ENCODE results near the gene KCNQ1.

Gene KCNQ1

DNA sequence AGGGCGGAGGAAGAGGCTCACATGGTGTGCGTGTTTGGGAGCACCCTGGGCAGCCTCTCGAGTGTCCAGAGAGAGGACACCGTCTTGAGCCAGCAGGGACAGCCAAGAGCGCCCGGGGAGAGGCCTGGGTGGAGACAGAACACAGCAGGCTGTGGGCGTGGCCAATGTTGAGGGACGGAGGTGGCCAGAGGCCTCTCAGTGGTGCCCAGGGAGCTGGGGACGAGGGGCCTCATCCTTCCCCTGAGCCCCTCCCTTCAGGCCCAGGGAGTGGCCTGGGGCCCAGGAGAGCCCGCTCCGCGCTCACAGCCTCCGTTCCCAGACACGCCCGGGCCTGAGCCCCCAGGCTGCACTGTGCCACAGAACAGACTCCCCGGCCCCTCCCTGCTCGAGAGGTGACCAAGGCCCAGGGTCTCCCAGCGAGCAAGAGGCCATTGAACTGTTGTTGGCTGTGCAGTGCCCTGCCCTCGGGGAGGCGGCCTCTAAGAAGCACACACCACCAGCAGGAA, 392.3 kb downstream of the KCNQ1 start:
- Histone ChIP-seq H3K9me3 (ENCODE audit: low read length) (no peaks in the 10 kb centered on the region), H3K36me3 (ENCODE audit: insufficient read depth, low read length) (no peaks in the 10 kb centered on the region), H3K4me1 (ENCODE audit: insufficient read depth, low read length) (peaks cover 18% of the 10 kb centered on the region), H3K4me3 (ENCODE audit: low read length) (no peak overlapping the region), H2AFZ (ENCODE audit: low read depth, low read length) (no peak overlapping the region), H3K27me3 (ENCODE audit: insufficient read depth, low read length) (peaks cover 8% of the 10 kb centered on the region)

DNA sequence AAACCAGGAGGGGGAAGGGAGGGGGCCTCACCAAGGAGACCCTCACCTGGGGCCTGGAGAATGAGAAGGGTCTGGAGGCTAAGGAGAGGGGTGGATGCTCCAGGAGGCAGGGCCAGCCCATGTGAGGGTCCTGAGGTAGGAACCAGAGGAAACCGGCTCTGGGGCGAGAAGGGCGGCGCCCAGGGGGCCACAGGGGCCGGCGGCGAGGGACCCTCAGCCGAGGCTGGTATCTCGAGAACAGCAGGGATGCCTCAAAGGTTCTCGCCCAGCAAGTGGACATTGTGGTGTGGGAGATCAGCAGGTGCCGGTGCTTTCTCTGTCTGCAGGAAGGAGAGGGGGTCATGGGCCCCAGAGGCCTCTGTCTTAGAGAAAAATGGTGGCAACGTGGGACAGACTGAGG, 392.8 kb downstream of the KCNQ1 start:
- Histone ChIP-seq H3K4me3 (ENCODE audit: low read length) (no peak overlapping the region), H3K36me3 (ENCODE audit: insufficient read depth, low read length) (no peaks in the 10 kb centered on the region), H3K4me1 (ENCODE audit: insufficient read depth, low read length) (peaks cover 18% of the 10 kb centered on the region), H3K9me3 (ENCODE audit: low read length) (peaks cover 1% of the 10 kb centered on the region), H2AFZ (ENCODE audit: low read depth, low read length) (no peak overlapping the region), H3K27me3 (ENCODE audit: insufficient read depth, low read length) (peaks cover 8% of the 10 kb centered on the region)

DNA sequence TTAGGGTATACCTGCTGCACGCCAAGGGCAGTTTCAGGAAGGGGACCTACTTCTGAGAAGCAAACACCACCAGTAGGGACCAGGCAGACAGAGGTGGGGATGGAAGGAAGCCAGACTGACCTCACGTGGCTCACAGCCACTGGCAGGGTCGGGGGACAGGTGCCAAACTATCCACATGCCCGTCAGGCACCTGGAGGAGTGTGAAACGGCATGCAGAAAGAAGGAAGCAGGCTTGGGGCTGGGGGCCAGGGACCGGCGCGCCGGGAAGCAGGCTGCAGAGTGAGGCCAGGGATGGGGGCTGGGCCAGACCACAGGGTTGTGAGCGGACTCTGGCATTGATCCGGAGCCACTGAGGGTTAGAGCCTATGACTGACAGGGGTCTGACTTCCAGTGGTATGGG, 393.3 kb downstream of the KCNQ1 start:
- Histone ChIP-seq H3K36me3 (ENCODE audit: insufficient read depth, low read length) (no peaks in the 10 kb centered on the region), H3K9me3 (ENCODE audit: low read length) (peaks cover 1% of the 10 kb centered on the region), H2AFZ (ENCODE audit: low read depth, low read length) (no peak overlapping the region), H3K27me3 (ENCODE audit: insufficient read depth, low read length) (peaks cover 8% of the 10 kb centered on the region), H3K4me3 (ENCODE audit: low read length) (no peak overlapping the region), H3K4me1 (ENCODE audit: insufficient read depth, low read length) (peaks cover 18% of the 10 kb centered on the region)

DNA sequence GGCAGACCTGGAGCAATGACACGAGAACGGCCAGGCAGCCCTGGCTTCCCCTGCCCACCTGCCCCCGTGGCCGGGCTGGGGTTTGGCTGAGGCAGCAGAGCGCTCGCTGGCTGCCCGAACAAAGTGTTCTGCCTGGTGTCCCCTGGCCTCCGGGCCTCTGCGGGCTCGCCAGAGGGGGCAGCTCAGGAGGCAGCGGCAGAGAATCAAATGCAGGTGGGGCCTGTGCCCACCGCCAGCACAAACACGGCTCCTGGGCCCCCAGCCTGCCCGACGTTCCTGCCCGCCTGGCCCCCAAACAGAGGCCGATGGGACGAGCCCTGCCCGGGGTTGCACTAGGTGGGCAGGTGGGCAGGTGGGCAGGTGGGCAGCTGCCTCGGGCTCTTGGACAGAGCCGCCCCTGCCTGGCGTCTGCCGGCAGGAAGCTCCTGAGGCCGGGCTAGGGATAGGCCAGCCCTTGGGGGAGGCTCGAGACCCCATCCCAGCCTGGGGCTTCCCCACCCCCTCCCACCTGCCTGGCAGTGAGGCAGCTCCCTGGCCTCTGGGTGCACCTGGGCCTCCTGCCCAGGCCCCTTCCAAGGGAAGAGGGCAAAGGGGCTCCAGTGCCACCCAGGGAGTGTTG, 394.0 kb downstream of the KCNQ1 start:
- Histone ChIP-seq H3K36me3 (ENCODE audit: insufficient read depth, low read length) (no peaks in the 10 kb centered on the region), H2AFZ (ENCODE audit: low read depth, low read length) (no peak overlapping the region), H3K4me3 (ENCODE audit: low read length) (no peak overlapping the region), H3K4me1 (ENCODE audit: insufficient read depth, low read length) (peaks cover 18% of the 10 kb centered on the region), H3K9me3 (ENCODE audit: low read length) (peaks cover 1% of the 10 kb centered on the region), H3K27me3 (ENCODE audit: insufficient read depth, low read length) (peaks cover 3% of the 10 kb centered on the region)

DNA sequence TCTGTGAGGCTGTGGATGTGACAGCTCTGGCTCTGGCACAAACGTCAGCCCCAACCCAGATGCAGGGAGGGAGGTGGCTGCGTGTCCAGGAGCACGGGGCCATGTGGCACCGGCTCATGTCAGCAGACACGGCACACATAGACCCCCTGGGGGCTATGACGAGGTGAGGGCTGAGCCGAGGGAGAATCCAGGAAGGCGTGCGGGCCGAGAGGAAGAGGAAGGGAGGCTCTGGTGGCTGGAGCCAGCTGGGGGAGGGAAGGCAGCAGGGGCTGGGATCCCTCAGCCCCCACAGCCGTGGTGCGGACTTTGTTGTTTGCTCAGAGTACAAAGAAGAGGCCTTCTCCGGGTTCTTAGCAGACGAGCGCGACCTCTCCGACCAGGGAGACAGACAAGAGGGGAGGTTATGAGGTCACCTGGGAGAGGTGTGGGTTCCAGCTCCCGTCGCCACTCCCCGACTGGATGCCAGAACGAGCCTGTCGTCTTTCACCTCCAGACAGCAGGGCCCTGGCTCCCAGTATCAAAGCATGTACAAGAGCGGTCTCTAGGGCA, 394.7 kb downstream of the KCNQ1 start:
- peaks cover 1% of the 10 kb centered on the region for H3K9me3 ChIP-seq (ENCODE audit: low read length)
- H2AFZ ChIP-seq (ENCODE audit: low read depth, low read length) = no peak overlapping the region
- H3K36me3 ChIP-seq (ENCODE audit: insufficient read depth, low read length) = no peaks in the 10 kb centered on the region
- peaks cover 3% of the 10 kb centered on the region for H3K27me3 ChIP-seq (ENCODE audit: insufficient read depth, low read length)
- H3K4me1 ChIP-seq (ENCODE audit: insufficient read depth, low read length) = peaks cover 18% of the 10 kb centered on the region
- no peak overlapping the region for H3K4me3 ChIP-seq (ENCODE audit: low read length)

DNA sequence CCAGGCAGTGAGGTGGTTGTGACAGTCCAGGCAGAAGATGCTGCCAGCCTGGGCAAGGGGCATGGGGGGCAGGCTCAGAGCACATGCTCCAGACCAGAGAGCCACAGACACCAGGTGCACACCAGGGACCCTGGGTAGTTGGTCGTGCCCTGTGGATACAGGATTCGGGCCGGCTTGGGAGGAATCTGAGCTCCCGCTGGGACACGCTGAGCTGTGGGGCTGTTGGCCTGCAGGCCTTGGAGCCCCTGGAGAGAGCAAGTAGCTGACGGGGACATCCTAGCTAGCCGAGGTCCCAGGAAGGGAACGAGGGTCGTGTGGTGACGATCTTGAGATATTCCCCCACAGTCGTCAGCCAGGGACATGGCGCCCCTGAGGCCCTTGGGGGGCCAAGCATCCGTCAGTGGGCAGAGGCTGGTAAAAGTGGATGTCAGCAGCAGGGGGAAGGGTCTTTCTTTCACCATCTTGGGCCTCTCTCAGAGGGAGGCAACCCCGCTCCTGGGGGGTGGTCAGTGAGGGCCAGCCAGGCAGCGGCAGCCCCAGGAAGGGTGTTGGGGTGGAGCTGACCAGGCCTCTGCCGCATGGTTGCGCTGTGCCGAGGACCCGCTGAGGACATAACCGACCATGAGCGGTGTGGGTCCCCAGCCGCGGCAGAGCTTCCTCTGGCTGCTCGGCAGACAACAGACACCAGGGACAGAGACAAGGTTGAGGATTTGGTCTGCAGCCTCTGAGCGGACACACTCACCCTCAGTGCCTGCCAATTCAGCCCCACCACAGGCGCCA, 396.8 kb downstream of the KCNQ1 start:
- H2AFZ ChIP-seq (ENCODE audit: low read depth, low read length) = no peak overlapping the region
- no peaks in the 10 kb centered on the region for H3K36me3 ChIP-seq (ENCODE audit: insufficient read depth, low read length)
- H3K9me3 ChIP-seq (ENCODE audit: low read length) = peaks cover 1% of the 10 kb centered on the region
- H3K27me3 ChIP-seq (ENCODE audit: insufficient read depth, low read length) = no peaks in the 10 kb centered on the region
- no peak overlapping the region for H3K4me3 ChIP-seq (ENCODE audit: low read length)
- H3K4me1 ChIP-seq (ENCODE audit: insufficient read depth, low read length) = peaks cover 18% of the 10 kb centered on the region

DNA sequence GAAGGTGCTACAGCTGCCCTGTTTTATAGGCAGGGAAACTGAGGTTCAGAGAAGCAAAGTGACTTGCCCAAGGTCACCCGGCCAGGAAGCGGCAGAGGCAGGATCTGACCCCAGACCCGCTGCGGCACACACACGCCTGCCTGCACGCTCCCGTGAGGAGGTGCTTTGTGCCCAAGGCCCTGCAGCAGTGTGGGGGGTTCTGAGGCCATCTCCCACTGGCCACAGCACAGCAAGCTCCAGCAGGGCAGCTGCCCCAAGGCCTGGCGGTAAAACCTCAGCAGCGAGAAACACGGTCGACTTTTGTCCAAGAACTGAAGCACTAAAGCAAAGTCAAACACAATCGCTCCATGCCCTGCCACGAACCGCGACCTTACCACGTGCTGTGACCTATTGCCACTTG, 398.1 kb downstream of the KCNQ1 start:
- no peak overlapping the region for H3K4me3 ChIP-seq (ENCODE audit: low read length)
- peaks cover 1% of the 10 kb centered on the region for H3K9me3 ChIP-seq (ENCODE audit: low read length)
- peaks cover 2% of the 10 kb centered on the region for H3K27me3 ChIP-seq (ENCODE audit: insufficient read depth, low read length)
- no peak overlapping the region for H2AFZ ChIP-seq (ENCODE audit: low read depth, low read length)
- H3K36me3 ChIP-seq (ENCODE audit: insufficient read depth, low read length) = no peaks in the 10 kb centered on the region
- peaks cover 12% of the 10 kb centered on the region for H3K4me1 ChIP-seq (ENCODE audit: insufficient read depth, low read length)

DNA sequence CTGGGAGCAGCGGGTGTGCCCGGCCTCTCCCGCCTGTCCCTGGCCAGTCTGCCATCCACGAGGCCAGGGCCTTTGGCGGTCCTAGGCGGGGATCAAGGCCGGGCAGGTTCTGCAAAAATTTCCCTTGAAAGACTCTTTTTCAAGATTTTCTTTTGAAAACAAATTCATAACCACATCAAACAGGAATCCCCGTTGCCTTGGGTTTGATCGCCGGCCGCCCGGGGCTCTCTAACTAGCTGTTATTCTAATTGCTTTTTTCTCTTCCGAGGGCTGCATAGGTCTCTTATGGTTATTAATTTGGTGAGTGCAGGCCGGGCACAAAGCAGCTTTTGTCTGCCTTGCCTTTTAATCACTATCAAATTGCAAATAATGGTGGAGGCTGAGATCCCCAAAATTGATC, 398.7 kb downstream of the KCNQ1 start:
- H2AFZ ChIP-seq (ENCODE audit: low read depth, low read length) = no peak overlapping the region
- peaks cover 1% of the 10 kb centered on the region for H3K9me3 ChIP-seq (ENCODE audit: low read length)
- no peak overlapping the region for H3K4me3 ChIP-seq (ENCODE audit: low read length)
- no peaks in the 10 kb centered on the region for H3K36me3 ChIP-seq (ENCODE audit: insufficient read depth, low read length)
- H3K4me1 ChIP-seq (ENCODE audit: insufficient read depth, low read length) = peaks cover 12% of the 10 kb centered on the region
- peaks cover 2% of the 10 kb centered on the region for H3K27me3 ChIP-seq (ENCODE audit: insufficient read depth, low read length)

DNA sequence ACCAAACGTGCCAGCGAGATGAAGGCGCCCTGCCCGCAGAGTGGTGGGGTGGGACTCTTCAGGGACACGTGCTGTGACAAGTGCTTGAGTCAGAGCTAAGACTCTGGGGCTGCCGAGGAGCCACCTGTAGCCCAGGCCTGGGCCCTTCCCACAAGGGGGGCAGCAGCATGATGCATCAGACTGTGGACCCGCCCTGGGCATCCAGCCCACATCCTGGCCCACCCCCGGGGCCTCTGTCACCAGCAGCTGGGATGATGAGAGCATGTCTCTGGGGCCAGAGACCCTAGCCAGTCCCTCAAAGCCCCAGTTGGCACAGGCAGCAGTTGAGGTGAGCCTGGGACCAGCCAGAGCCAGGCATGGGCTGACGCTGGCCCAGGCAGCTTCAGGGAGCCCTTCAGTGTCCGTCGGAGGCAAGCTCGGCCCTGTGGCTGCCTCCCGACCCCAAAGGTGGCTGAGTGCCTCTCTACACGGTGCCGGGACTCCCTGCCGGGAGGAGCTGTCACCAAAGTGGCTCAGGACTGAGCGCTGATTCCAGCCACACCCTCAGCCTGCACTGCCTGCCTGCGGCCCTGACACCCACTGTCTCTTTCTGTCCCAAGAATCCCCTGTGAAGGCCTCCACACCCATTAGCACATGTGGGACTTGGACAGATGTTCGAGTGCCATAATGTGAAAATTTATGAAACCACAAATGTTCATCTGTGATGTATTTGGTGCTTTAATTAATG, 399.5 kb downstream of the KCNQ1 start:
- Histone ChIP-seq H3K4me1 (ENCODE audit: insufficient read depth, low read length) (peaks cover 17% of the 10 kb centered on the region), H3K9me3 (ENCODE audit: low read length) (peaks cover 1% of the 10 kb centered on the region), H2AFZ (ENCODE audit: low read depth, low read length) (no peak overlapping the region), H3K27me3 (ENCODE audit: insufficient read depth, low read length) (peaks cover 2% of the 10 kb centered on the region), H3K36me3 (ENCODE audit: insufficient read depth, low read length) (no peaks in the 10 kb centered on the region), H3K4me3 (ENCODE audit: low read length) (no peak overlapping the region)

DNA sequence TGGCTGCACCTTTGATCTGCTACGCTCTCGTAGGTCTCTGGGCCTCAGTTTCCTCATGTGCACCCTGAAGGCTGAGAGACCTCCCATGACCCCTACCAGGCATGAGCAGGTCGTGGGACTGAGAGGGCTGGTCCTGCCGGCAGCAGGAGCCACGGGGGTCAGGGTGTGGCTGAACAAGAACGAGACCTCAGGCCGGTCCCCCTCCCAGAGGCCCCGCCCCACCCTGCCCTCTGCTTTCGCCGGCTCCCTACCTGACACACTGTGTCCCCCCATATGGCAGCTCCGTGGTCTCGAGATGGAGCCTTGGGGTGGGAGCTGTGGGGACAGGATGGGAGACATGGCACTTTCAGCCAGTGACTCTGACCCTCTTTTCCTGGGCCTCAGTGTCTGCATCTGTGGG, 400.2 kb downstream of the KCNQ1 start:
- Histone ChIP-seq H3K9me3 (ENCODE audit: low read length) (peaks cover 1% of the 10 kb centered on the region), H3K4me3 (ENCODE audit: low read length) (no peak overlapping the region), H3K36me3 (ENCODE audit: insufficient read depth, low read length) (no peaks in the 10 kb centered on the region), H2AFZ (ENCODE audit: low read depth, low read length) (no peak overlapping the region), H3K4me1 (ENCODE audit: insufficient read depth, low read length) (peaks cover 16% of the 10 kb centered on the region), H3K27me3 (ENCODE audit: insufficient read depth, low read length) (peaks cover 2% of the 10 kb centered on the region)

DNA sequence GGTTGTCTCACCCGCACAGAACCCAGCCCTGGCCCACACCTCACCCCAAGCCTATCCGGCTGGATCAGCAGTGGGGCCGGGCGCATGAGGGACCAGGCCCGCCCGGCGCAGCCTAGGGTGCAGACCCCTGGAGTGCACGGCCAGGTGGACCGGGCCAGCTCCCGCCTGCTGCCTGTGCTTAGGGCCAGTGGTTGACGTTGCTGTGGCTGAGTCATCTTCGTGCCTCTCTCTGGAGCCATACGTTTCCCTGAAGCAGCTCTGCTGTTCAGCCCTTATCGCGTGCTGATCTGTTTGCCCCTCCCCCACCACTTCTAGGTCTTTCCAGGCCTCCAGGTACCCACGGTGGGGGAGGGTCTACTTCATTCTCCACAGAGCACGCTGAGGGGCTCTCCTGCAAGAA, 401.2 kb downstream of the KCNQ1 start:
- H2AFZ ChIP-seq (ENCODE audit: low read depth, low read length) = no peak overlapping the region
- no peaks in the 10 kb centered on the region for H3K36me3 ChIP-seq (ENCODE audit: insufficient read depth, low read length)
- no peak overlapping the region for H3K4me3 ChIP-seq (ENCODE audit: low read length)
- H3K4me1 ChIP-seq (ENCODE audit: insufficient read depth, low read length) = peaks cover 24% of the 10 kb centered on the region
- H3K27me3 ChIP-seq (ENCODE audit: insufficient read depth, low read length) = peaks cover 2% of the 10 kb centered on the region
- peaks cover 1% of the 10 kb centered on the region for H3K9me3 ChIP-seq (ENCODE audit: low read length)

DNA sequence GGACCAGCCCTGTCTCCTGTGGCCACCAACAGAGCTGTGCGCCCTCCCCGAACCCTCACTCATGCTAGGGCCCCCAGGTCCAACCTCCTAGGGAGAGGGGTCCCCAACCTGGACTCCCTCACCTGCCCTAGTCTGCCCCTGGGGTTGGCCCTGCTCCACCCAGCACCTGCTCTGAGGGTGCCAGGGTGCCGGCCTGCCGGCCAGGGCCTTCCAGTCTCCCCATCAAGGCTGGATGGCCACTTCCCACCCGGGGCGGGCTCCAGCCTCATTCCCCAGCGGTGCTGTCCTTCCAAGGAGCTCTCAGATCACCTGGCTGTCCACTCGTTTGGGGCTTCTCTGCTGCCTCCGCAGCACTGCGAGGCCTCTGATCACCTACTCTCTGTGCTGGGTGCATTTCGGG, 401.7 kb downstream of the KCNQ1 start:
- Histone ChIP-seq H3K4me3 (ENCODE audit: low read length) (no peak overlapping the region), H2AFZ (ENCODE audit: low read depth, low read length) (no peak overlapping the region), H3K36me3 (ENCODE audit: insufficient read depth, low read length) (no peaks in the 10 kb centered on the region), H3K4me1 (ENCODE audit: insufficient read depth, low read length) (peaks cover 28% of the 10 kb centered on the region), H3K27me3 (ENCODE audit: insufficient read depth, low read length) (peaks cover 2% of the 10 kb centered on the region), H3K9me3 (ENCODE audit: low read length) (peaks cover 1% of the 10 kb centered on the region)

DNA sequence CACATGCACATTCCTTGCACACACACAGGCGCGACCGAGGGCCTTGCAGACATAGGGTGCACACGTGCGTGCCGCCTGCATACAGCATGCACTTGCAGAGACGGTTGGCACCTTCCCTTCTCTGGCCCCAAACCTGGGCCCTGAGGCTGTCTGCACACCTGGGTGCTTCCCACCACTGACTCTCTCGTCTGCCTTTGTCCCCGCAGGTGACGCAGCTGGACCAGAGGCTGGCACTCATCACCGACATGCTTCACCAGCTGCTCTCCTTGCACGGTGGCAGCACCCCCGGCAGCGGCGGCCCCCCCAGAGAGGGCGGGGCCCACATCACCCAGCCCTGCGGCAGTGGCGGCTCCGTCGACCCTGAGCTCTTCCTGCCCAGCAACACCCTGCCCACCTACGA, 402.8 kb downstream of the KCNQ1 start:
- Histone ChIP-seq H2AFZ (ENCODE audit: low read depth, low read length) (no peak overlapping the region), H3K4me1 (ENCODE audit: insufficient read depth, low read length) (peaks cover 31% of the 10 kb centered on the region), H3K27me3 (ENCODE audit: insufficient read depth, low read length) (peaks cover 2% of the 10 kb centered on the region), H3K36me3 (ENCODE audit: insufficient read depth, low read length) (no peaks in the 10 kb centered on the region), H3K4me3 (ENCODE audit: low read length) (no peak overlapping the region), H3K9me3 (ENCODE audit: low read length) (peaks cover under 1% of the 10 kb centered on the region)
